Mesenchymal stem cell (in vitro differentiated cells and primary cell): ENCODE results near the gene TLK1.
A peak's percentile ranks its signal among the peaks of the same experiment; 100 is the strongest.
"Not testable (repeated sequence)": the region's sequence is repeated elsewhere in the genome, so short reads cannot be mapped to it uniquely, and the experiment has no call there.

ENCODE experiments used
- DNase-seq: peaks from one replicate; pipeline ENCODE4 v3.0.0-alpha.2; 2013
- H2AFZ ChIP-seq: one replicate; pipeline ENCODE4 v1.6.1; 2013; ENCODE audit warnings: low read depth, mild to moderate bottlenecking, control low read depth, inconsistent platforms, low read length, moderate library complexity
- H2AK5ac ChIP-seq: 2 replicates; pipeline ENCODE4 v1.6.1; 2013; ENCODE audit warnings: low read length, moderate library complexity, mild to moderate bottlenecking, inconsistent platforms; ENCODE audit not compliant: severe bottlenecking
- H2BK120ac ChIP-seq: one replicate; pipeline ENCODE4 v1.6.1; 2013; ENCODE audit warnings: low read depth, mild to moderate bottlenecking, inconsistent platforms, low read length, moderate library complexity
- H2BK12ac ChIP-seq, 2 experiments: one replicate each; pipeline ENCODE4 v1.6.1; 2013; ENCODE audit warnings: inconsistent platforms in 2 of 2, low read length in 2 of 2, mild to moderate bottlenecking in 2 of 2, moderate library complexity in 2 of 2, control low read depth in 1 of 2
- H2BK15ac ChIP-seq: one replicate; pipeline ENCODE4 v1.6.1; 2013; ENCODE audit warnings: mild to moderate bottlenecking, low read depth, inconsistent platforms; ENCODE audit not compliant: poor library complexity, severe bottlenecking
- H2BK5ac ChIP-seq: 2 replicates; pipeline ENCODE4 v1.6.1; 2013; ENCODE audit warnings: low read depth, mild to moderate bottlenecking, low read length, control low read depth, inconsistent platforms; ENCODE audit not compliant: poor library complexity, severe bottlenecking
- H3K14ac ChIP-seq, 2 experiments: one replicate each; pipeline ENCODE4 v1.6.1; 2013; ENCODE audit warnings: inconsistent platforms in 2 of 2, low read length in 2 of 2, control low read depth in 1 of 2, mild to moderate bottlenecking in 1 of 2, moderate library complexity in 1 of 2
- H3K18ac ChIP-seq, 2 experiments: one replicate each; pipeline ENCODE4 v1.6.1; 2013; ENCODE audit warnings: inconsistent platforms in 2 of 2, low read length in 2 of 2, control low read depth in 1 of 2, low read depth in 1 of 2, mild to moderate bottlenecking in 1 of 2
- H3K23ac ChIP-seq, 2 experiments: one replicate each; pipeline ENCODE4 v1.6.1; 2013; ENCODE audit warnings: inconsistent platforms in 2 of 2, low read length in 2 of 2, mild to moderate bottlenecking in 2 of 2, moderate library complexity in 2 of 2, control low read depth in 1 of 2
- H3K27ac ChIP-seq: 2 replicates; pipeline ENCODE4 v1.5.1; 2013; ENCODE audit warnings: mild to moderate bottlenecking, moderate library complexity, low read length, control low read depth, inconsistent platforms; ENCODE audit not compliant: poor library complexity, severe bottlenecking
- H3K27me3 ChIP-seq, 2 experiments: 2 replicates each; pipeline versions ENCODE4 v1.6.1 to v1.7.0; 2013; ENCODE audit warnings: low read length in 2 of 2, mild to moderate bottlenecking in 2 of 2, moderate library complexity in 2 of 2, control low read depth in 1 of 2, inconsistent platforms in 1 of 2; ENCODE audit not compliant: control insufficient read depth in 1 of 2, insufficient read depth in 1 of 2
- H3K36me3 ChIP-seq, 2 experiments: 2 replicates each; pipeline versions ENCODE4 v1.6.1 to v1.7.0; 2013; ENCODE audit warnings: low read length in 2 of 2, control low read depth in 1 of 2, inconsistent platforms in 1 of 2, low read depth in 1 of 2, mild to moderate bottlenecking in 1 of 2; ENCODE audit not compliant: insufficient read depth in 2 of 2, control insufficient read depth in 1 of 2
- H3K4ac ChIP-seq, 2 experiments: one replicate each; pipeline ENCODE4 v1.6.1; 2013; ENCODE audit warnings: inconsistent platforms in 2 of 2, low read length in 2 of 2, mild to moderate bottlenecking in 2 of 2, moderate library complexity in 2 of 2, control low read depth in 1 of 2, low read depth in 1 of 2
- H3K4me1 ChIP-seq: 2 replicates; pipeline ENCODE4 v1.6.1; 2013; ENCODE audit warnings: low read depth, low read length, control low read depth; ENCODE audit not compliant: control insufficient read depth, insufficient read depth
- H3K4me2 ChIP-seq: 2 replicates; pipeline ENCODE4 v1.6.1; 2013; ENCODE audit warnings: low read length, mild to moderate bottlenecking, inconsistent platforms; ENCODE audit not compliant: poor library complexity, severe bottlenecking
- H3K4me3 ChIP-seq, 2 experiments: 2 replicates each; pipeline versions ENCODE4 v1.5.1 to v1.7.0; 2013; ENCODE audit warnings: low read length in 2 of 2, mild to moderate bottlenecking in 2 of 2, control low read depth in 1 of 2, low read depth in 1 of 2; ENCODE audit not compliant: insufficient read depth in 1 of 2
- H3K79me1 ChIP-seq: replicated peaks from 2 replicates; pipeline ENCODE4 v1.6.1; 2013; ENCODE audit warnings: mild to moderate bottlenecking, control low read depth, low read length, inconsistent platforms; ENCODE audit not compliant: poor library complexity, severe bottlenecking
- H3K9ac ChIP-seq: 2 replicates; pipeline ENCODE4 v1.7.0; 2013; ENCODE audit warnings: mild to moderate bottlenecking, low read length, moderate library complexity
- H3K9me3 ChIP-seq: 2 replicates; pipeline ENCODE4 v1.7.0; 2013; ENCODE audit warnings: mild to moderate bottlenecking, low read length; ENCODE audit not compliant: control insufficient read depth
- H4K8ac ChIP-seq: one replicate; pipeline ENCODE4 v1.6.1; 2013; ENCODE audit warnings: inconsistent platforms, mild to moderate bottlenecking, low read length, moderate library complexity
- H4K91ac ChIP-seq: one replicate; pipeline ENCODE4 v1.6.1; 2013; ENCODE audit warnings: mild to moderate bottlenecking, low read length, inconsistent platforms
- WGBS: methylation state at CpG from one replicate; pipeline ENCODE4 v1.1.7; 2013; ENCODE audit warnings: mixed read lengths; 5-methylcytosine and 5-hydroxymethylcytosine counted together

The TLK1 gene

DNA sequence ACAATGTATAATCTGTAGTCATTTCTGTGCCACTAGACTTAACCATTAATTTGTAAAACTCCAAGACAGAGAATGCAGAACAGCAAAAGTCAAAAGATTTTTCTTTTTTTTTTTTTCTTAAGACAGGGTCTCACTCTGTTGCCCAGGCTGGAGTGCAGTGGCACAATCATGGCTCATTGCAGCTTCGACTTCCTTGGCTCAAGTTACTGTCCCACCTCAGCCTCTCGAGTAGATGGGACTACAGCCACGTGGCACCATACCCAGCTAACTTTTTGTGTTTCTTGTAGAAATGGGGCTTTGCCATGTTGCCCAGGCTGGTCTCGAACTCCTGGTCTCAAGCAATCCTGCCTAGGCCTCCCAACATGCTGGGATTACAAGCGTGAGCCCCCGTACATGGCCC lies 80.1 kb downstream of the TLK1 start:
- H3K4me3 ChIP-seq = no peak overlapping the region
- no peak overlapping the region for H3K23ac ChIP-seq
- no peak overlapping the region for H3K18ac ChIP-seq
- no peaks in the 10 kb centered on the region for H3K27me3 ChIP-seq
- no peak overlapping the region for H4K91ac ChIP-seq
- no peak overlapping the region for H2BK5ac ChIP-seq
- peaks cover 9 to 31% of the 10 kb centered on the region in 2 experiments for H3K36me3 ChIP-seq
- H3K4me2 ChIP-seq = no peak overlapping the region
- no peak overlapping the region for H2AFZ ChIP-seq
- no peak overlapping the region for H3K4ac ChIP-seq
- H3K79me1 ChIP-seq = peaks cover 24% of the 10 kb centered on the region
- no peak overlapping the region for H2BK12ac ChIP-seq
- H4K8ac ChIP-seq = no peak overlapping the region
- H3K27ac ChIP-seq = no peak overlapping the region
- no peak overlapping the region for H2AK5ac ChIP-seq
- peaks cover 2% of the 10 kb centered on the region for H3K4me1 ChIP-seq
- no peak overlapping the region for H3K14ac ChIP-seq
- DNase-seq = no peak
- WGBS = 93% methylated on average over 4 of the region's 6 CpGs
- no peak overlapping the region for H3K9ac ChIP-seq
- H2BK120ac ChIP-seq = no peak overlapping the region
- H2BK15ac ChIP-seq = no peak overlapping the region
- H3K9me3 ChIP-seq = no peaks in the 10 kb centered on the region

DNA sequence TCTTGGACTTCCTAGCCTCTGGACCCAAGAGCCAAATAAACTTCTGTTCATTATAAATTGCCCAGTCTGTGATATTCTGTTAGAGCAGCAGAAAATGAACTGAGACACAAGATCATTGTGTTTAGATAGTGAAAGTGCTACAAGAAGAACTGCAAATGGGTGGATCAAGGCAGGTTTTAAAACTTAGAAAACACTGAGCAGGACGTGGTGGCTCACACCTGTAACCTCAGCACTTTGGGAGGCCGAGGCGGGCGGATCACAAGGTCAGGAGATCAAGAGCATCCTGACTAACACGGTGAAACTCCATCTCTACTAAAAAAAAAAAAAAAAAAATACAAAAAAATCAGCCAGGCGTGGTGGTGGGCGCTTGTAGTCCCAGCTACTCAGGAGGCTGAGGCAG lies 84.3 kb downstream of the TLK1 start:
- peaks cover 20 to 39% of the 10 kb centered on the region in 2 experiments for H3K36me3 ChIP-seq
- not testable (repeated sequence) for H4K8ac ChIP-seq, H3K4me1 ChIP-seq, H2AFZ ChIP-seq, H2AK5ac ChIP-seq, H4K91ac ChIP-seq, H3K4me3 ChIP-seq, H3K9ac ChIP-seq, H2BK120ac ChIP-seq, H3K23ac ChIP-seq, DNase-seq, H3K27ac ChIP-seq, H3K18ac ChIP-seq, H3K9me3 ChIP-seq, H3K4me2 ChIP-seq, H3K4ac ChIP-seq, H3K27me3 ChIP-seq, H2BK15ac ChIP-seq, H2BK5ac ChIP-seq, H3K14ac ChIP-seq, H2BK12ac ChIP-seq
- WGBS = 98% methylated on average over 6 of the region's 7 CpGs
- H3K79me1 ChIP-seq = peaks cover 22% of the 10 kb centered on the region

DNA sequence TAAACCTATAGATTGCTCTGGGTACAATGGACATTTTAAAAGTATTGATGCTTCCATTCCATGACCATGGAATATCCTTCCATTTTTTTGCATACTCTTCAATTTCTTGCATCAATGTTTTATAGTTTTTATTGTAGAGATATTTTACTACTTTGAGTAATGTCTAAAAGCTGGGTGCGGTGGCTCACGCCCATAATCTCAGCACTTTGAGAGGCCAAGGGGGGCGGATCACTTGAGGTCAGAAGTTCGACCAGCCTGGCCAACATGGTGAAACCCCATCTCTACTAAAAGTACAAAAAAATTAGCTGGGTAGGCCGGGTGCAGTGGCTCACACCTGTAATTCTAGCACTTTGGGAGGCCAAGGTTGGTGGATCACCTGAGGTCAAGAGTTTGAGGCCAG lies 88.5 kb downstream of the TLK1 start:
- no peaks in the 10 kb centered on the region for H3K4me1 ChIP-seq
- H2AK5ac ChIP-seq = no peak overlapping the region
- H3K36me3 ChIP-seq = peaks cover 17 to 35% of the 10 kb centered on the region in 2 experiments
- 100% methylated on average over 4 of the region's 5 CpGs for WGBS
- no peaks in the 10 kb centered on the region for H3K27me3 ChIP-seq
- H2BK15ac ChIP-seq = no peak overlapping the region
- no peaks in the 10 kb centered on the region for H3K9me3 ChIP-seq
- H4K8ac ChIP-seq = no peak overlapping the region
- H2BK120ac ChIP-seq = no peak overlapping the region
- no peak overlapping the region for H3K23ac ChIP-seq
- H4K91ac ChIP-seq = no peak overlapping the region
- no peak overlapping the region for H3K14ac ChIP-seq
- H3K4me3 ChIP-seq = no peak overlapping the region
- H3K27ac ChIP-seq = no peak overlapping the region
- peaks cover 19% of the 10 kb centered on the region for H3K79me1 ChIP-seq
- H2BK5ac ChIP-seq = no peak overlapping the region
- H2BK12ac ChIP-seq = no peak overlapping the region
- no peak overlapping the region for H3K18ac ChIP-seq
- H2AFZ ChIP-seq = no peak overlapping the region
- DNase-seq = no peak
- H3K4ac ChIP-seq = no peak overlapping the region
- H3K4me2 ChIP-seq = no peak overlapping the region
- H3K9ac ChIP-seq = no peak overlapping the region

DNA sequence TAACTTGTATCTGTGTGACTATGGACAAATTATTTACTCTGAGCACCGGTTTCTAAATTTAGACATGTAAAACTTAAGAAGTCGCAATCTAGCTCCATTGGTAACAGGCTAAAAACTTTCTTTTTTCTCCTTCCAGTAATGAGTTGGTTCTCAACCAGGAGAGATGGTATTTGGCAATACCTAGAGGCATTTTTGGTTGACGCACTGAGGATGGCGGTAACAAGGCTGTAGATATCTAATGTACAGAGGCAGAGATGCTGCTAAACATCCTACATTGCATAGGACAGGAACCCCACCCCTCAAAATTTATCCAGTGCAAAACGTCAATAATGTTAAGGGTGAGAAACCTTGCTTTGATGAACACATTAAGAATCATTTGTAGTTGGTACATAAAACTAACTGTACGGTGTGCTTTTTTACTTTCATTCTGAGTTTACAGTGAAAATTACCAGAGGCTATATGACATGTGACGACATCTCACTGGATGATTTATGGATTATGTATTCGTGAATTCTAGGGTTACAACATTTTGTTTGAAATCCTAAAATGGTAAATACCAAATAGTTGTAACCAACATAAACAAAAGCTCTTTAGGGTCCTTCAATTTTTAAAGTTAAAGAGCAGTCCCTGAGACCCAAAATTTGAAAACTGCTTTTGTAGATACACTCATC lies 91.3 kb downstream of the TLK1 start:
- Histone ChIP-seq H3K27me3 (no peaks in the 10 kb centered on the region), H3K23ac (no peak overlapping the region), H3K14ac (no peak overlapping the region), H2AK5ac (no peak overlapping the region), H3K18ac (peak overlapping the region in 1 of 2 experiments; percentile 8), H3K4ac (no peak overlapping the region), H3K4me2 (no peak overlapping the region), H3K4me3 (no peak overlapping the region), H2BK15ac (no peak overlapping the region), H2AFZ (no peak overlapping the region), H3K9me3 (no peaks in the 10 kb centered on the region), H3K36me3 (peaks cover 12 to 20% of the 10 kb centered on the region in 2 experiments), H3K79me1 (peaks cover 12% of the 10 kb centered on the region), H4K91ac (no peak overlapping the region), H3K9ac (no peak overlapping the region), H2BK5ac (no peak overlapping the region), H3K27ac (no peak overlapping the region), H2BK12ac (no peak overlapping the region), H4K8ac (no peak overlapping the region), H3K4me1 (no peaks in the 10 kb centered on the region), H2BK120ac (no peak overlapping the region)
- WGBS = 100% methylated on average over 4 of the region's 8 CpGs
- DNase-seq = no peak
